ENCODE measurements around the gene TRIML1. TPM values are rescaled to one million over a fixed set of nuclear protein-coding genes. Genes with fewer than 3 reads are reported as not detected.

TRIML1 gene
- total RNA-seq, 1 experiment from 2014 or later = not detected

DNA sequence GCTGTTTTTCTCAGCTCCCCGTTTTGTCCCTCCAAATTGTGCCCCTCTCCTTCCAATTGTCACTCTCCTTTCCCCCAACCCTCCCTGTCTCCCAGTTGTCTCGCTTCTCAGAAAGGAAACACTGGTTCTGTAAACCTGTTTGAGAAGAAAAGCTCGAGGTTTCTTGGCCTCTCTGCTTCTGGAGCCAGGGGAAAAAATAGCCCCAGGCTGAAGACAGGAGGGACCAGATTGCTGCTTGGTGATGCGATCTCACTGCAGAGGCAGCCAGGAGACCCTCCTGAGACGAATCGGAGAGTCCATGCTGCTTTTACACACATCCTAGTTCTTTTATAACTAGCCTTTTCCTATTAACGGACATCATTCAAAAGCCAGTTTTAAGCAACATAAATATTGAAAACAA, 21.2 kb downstream of the TRIML1 start:
- no peak for DNase-seq
- H3K4me2 ChIP-seq (ENCODE audit: low read length) = no peak overlapping the region
- no peaks in the 10 kb centered on the region for H3K9me2 ChIP-seq (replicated peaks; ENCODE audit: low read length)
- intact Hi-C loops (cut with micrococcal nuclease) = no loop called here
- no peak overlapping the region for H3K9ac ChIP-seq (ENCODE audit: low read length)
- no peaks in the 10 kb centered on the region for H3K27me3 ChIP-seq (ENCODE audit: low read length)
- H3K4me1 ChIP-seq (ENCODE audit: insufficient read depth, low read length) = no peaks in the 10 kb centered on the region
- BruUV-seq (replicated peaks) = no TSS peak
- no peaks in the 10 kb centered on the region for H3K36me3 ChIP-seq (ENCODE audit: low read depth, low read length)
- no peaks in the 10 kb centered on the region for H3K9me3 ChIP-seq (ENCODE audit: low read length)
- TF ChIP-seq EZH2phosphoT487 (IDR thresholded peaks at IDR 0.05; ENCODE audit: borderline replicate concordance, low read length) (no peak), EZH2 (IDR thresholded peaks at IDR 0.05; ENCODE audit: low read length, unreplicated experiment) (no peak)
- TF ChIP-seq, protein P1, sequence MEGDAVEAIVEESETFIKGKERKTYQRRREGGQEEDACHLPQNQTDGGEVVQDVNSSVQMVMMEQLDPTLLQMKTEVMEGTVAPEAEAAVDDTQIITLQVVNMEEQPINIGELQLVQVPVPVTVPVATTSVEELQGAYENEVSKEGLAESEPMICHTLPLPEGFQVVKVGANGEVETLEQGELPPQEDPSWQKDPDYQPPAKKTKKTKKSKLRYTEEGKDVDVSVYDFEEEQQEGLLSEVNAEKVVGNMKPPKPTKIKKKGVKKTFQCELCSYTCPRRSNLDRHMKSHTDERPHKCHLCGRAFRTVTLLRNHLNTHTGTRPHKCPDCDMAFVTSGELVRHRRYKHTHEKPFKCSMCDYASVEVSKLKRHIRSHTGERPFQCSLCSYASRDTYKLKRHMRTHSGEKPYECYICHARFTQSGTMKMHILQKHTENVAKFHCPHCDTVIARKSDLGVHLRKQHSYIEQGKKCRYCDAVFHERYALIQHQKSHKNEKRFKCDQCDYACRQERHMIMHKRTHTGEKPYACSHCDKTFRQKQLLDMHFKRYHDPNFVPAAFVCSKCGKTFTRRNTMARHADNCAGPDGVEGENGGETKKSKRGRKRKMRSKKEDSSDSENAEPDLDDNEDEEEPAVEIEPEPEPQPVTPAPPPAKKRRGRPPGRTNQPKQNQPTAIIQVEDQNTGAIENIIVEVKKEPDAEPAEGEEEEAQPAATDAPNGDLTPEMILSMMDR (conservative IDR thresholded peaks at IDR 0.05; ENCODE audit: low read depth, low read length) = no peak
- ChIA-PET CTCF (no interaction called here), POLR2A (ENCODE audit: unreplicated experiment) (no interaction called here)
- H3K27ac ChIP-seq (ENCODE audit: low read length) = no peak overlapping the region
- no peaks in the 10 kb centered on the region for H3K79me2 ChIP-seq (ENCODE audit: low read length)
- no peaks in the 10 kb centered on the region for H4K20me1 ChIP-seq (ENCODE audit: low read length)
- H2AFZ ChIP-seq (ENCODE audit: low read length) = no peak overlapping the region
- H3K4me3 ChIP-seq (ENCODE audit: low read length) = no peak overlapping the region
- no peaks in the 10 kb centered on the region for H3F3A ChIP-seq (ENCODE audit: low read length, unreplicated experiment)
- no peak for ATAC-seq

DNA sequence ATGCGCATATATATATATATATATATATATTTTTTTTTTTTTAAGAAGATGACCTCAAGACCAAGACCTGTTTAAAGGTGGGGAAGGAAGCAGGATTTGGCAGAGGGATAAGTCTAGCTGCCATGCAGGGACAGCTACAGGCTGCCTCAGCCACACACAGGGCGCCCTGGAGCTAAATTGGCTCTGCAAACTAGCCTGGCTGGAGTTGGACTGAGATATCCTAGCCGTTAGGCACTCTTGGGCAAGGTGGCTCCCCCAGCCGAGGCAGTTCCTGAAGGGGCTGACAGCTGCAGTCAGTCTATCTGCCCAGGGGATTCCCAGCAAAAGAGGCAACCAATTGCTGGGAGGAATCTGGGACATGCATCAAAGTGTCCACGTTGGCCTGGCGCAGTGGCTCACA, 21.9 kb downstream of the TRIML1 start:
- H3K9ac ChIP-seq (ENCODE audit: low read length) = no peak overlapping the region
- no peaks in the 10 kb centered on the region for H3K79me2 ChIP-seq (ENCODE audit: low read length)
- H3F3A ChIP-seq (ENCODE audit: low read length, unreplicated experiment) = no peaks in the 10 kb centered on the region
- H3K36me3 ChIP-seq (ENCODE audit: low read depth, low read length) = no peaks in the 10 kb centered on the region
- H2AFZ ChIP-seq (ENCODE audit: low read length) = no peak overlapping the region
- no peaks in the 10 kb centered on the region for H3K27me3 ChIP-seq (ENCODE audit: low read length)
- ChIA-PET POLR2A (ENCODE audit: unreplicated experiment) (no interaction called here), CTCF (no interaction called here)
- no peak overlapping the region for H3K4me3 ChIP-seq (ENCODE audit: low read length)
- ATAC-seq (no peak), DNase-seq (no peak)
- no peaks in the 10 kb centered on the region for H4K20me1 ChIP-seq (ENCODE audit: low read length)
- no peaks in the 10 kb centered on the region for H3K9me3 ChIP-seq (ENCODE audit: low read length)
- BruUV-seq (replicated peaks) = no TSS peak
- intact Hi-C loops (cut with micrococcal nuclease) = no loop called here
- H3K9me2 ChIP-seq (replicated peaks; ENCODE audit: low read length) = no peaks in the 10 kb centered on the region
- H3K4me1 ChIP-seq (ENCODE audit: insufficient read depth, low read length) = no peaks in the 10 kb centered on the region
- no peak overlapping the region for H3K4me2 ChIP-seq (ENCODE audit: low read length)
- TF ChIP-seq EZH2 (IDR thresholded peaks at IDR 0.05; ENCODE audit: low read length, unreplicated experiment) = no peak
- TF ChIP-seq EZH2phosphoT487 (IDR thresholded peaks at IDR 0.05; ENCODE audit: borderline replicate concordance, low read length) = no peak
- TF ChIP-seq, protein P1 (conservative IDR thresholded peaks at IDR 0.05; ENCODE audit: low read depth, low read length) = no peak
- no peak overlapping the region for H3K27ac ChIP-seq (ENCODE audit: low read length)

DNA sequence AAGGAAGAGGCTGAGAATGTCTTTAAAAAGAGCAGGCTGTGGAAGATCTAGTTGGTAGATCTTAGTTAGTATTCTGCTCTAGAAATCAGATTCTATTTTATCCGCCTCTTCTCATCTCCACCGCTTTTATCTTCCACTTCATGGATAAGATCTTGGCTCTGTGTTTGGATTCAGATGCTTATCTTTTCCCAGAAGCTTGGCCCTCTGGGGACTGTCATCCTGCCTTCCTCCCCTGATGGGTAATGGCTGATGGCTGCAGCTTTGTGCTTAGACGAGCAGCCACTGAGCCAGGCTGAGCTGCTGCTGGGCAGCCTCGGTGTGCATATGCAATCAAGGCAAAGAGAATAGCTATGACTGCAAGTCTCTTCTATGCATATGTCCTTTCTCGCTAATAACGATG, 23.5 kb downstream of the TRIML1 start:
- CTCF ChIA-PET = no interaction called here

More for the DNA sequence above, 23.5 kb downstream of the TRIML1 start:
- Histone ChIP-seq H3K79me2 (ENCODE audit: low read length) (no peaks in the 10 kb centered on the region), H4K20me1 (ENCODE audit: low read length) (no peaks in the 10 kb centered on the region), H3K9ac (ENCODE audit: low read length) (no peak overlapping the region), H2AFZ (ENCODE audit: low read length) (no peak overlapping the region), H3K4me3 (ENCODE audit: low read length) (no peak overlapping the region), H3K27ac (ENCODE audit: low read length) (no peak overlapping the region), H3K36me3 (ENCODE audit: low read depth, low read length) (no peaks in the 10 kb centered on the region), H3K4me1 (ENCODE audit: insufficient read depth, low read length) (no peaks in the 10 kb centered on the region), H3K9me3 (ENCODE audit: low read length) (no peaks in the 10 kb centered on the region), H3K27me3 (ENCODE audit: low read length) (no peaks in the 10 kb centered on the region), H3K4me2 (ENCODE audit: low read length) (no peak overlapping the region), H3K9me2 (replicated peaks; ENCODE audit: low read length) (no peaks in the 10 kb centered on the region), H3F3A (ENCODE audit: low read length, unreplicated experiment) (no peaks in the 10 kb centered on the region)
- DNase-seq (no peak), ATAC-seq (no peak)
- intact Hi-C loops (cut with micrococcal nuclease) = no loop called here
- POLR2A ChIA-PET (ENCODE audit: unreplicated experiment) = no interaction called here
- no TSS peak for BruUV-seq (replicated peaks)
- no peak for TF ChIP-seq EZH2phosphoT487 (IDR thresholded peaks at IDR 0.05; ENCODE audit: borderline replicate concordance, low read length)
- no peak for TF ChIP-seq EZH2 (IDR thresholded peaks at IDR 0.05; ENCODE audit: low read length, unreplicated experiment)
- TF ChIP-seq, protein P1 (conservative IDR thresholded peaks at IDR 0.05; ENCODE audit: low read depth, low read length) = no peak
